Stomach smooth muscle (tissue), 2 donors: ENCODE results near the gene CYTH1.

Source experiments
- H3K27ac ChIP-seq: one replicate; pipeline ENCODE4 v1.7.0; 2013; ENCODE audit warnings: mild to moderate bottlenecking, low read length, inconsistent platforms
- H3K27me3 ChIP-seq, 2 donors: one replicate each; pipeline ENCODE4 v1.7.0; 2013; ENCODE audit warnings: low read length in 2 of 2; ENCODE audit not compliant: insufficient read depth in 2 of 2, control insufficient read depth in 1 of 2
- H3K36me3 ChIP-seq, 2 donors: one replicate each; pipeline ENCODE4 v1.7.0; 2013; ENCODE audit warnings: low read length in 2 of 2; ENCODE audit not compliant: control insufficient read depth in 2 of 2, insufficient read depth in 2 of 2
- H3K4me1 ChIP-seq: one replicate; pipeline ENCODE4 v1.7.0; 2013; ENCODE audit warnings: low read length; ENCODE audit not compliant: control insufficient read depth, insufficient read depth
- H3K4me3 ChIP-seq, 2 donors: one replicate each; pipeline ENCODE4 v1.7.0; 2013; ENCODE audit warnings: low read length in 2 of 2
- H3K9ac ChIP-seq, 2 donors: one replicate each; pipeline ENCODE4 v1.7.0; 2013; ENCODE audit warnings: low read length in 2 of 2, mild to moderate bottlenecking in 1 of 2
- H3K9me3 ChIP-seq, 2 donors: one replicate each; pipeline ENCODE4 v1.7.0; 2013; ENCODE audit warnings: low read length in 2 of 2; ENCODE audit not compliant: control insufficient read depth in 2 of 2
- donor health status: healthy.
- donor health status: Pancreatic carcinoma.

Gene CYTH1

DNA sequence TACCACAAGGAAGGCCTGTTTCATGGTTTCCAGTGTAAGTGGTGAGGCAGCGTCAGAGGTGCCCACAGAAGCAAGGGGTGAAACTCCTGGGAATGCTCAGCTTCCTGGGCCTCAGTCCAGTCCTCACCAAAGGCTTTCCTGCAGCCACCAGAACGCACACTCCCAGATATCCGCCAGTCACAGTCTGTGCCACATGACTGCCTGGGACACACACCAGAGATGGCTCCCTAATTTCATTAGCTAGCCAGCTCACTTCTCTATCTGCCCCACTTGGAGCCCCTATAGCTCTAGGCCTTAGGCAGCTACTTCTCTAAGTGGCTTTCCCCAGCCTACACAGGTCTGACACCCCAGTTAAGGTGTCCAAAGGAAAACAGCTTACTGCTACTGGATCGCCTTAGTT lies 77.0 kb downstream of the CYTH1 start:
- Histone ChIP-seq H3K27me3 (no peaks in the 10 kb centered on the region), H3K9ac (no peak overlapping the region), H3K4me1 (peaks cover 31% of the 10 kb centered on the region), H3K9me3 (no peaks in the 10 kb centered on the region), H3K36me3 (peaks cover 11 to 19% of the 10 kb centered on the region in 2 donors), H3K27ac (peak overlapping the region; percentile 6), H3K4me3 (no peak overlapping the region)

DNA sequence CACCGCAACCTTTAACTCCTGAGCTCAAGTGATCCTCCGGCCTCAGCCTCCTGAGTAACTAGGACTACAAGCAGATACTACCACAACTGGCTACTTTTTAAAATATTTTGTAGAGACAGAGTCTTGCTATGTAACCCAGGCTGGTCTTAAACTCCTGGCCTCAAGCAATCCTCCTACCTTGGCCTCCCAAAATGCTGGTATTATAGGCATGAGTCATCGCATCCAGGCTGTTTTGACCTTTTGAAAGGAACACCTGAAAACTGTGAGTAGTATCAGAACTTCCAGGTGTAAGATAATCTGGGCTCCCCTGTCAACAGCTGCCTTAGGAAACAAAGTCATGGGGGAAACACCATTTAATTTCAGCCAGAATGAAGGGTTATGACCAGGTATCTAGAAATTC lies 77.5 kb downstream of the CYTH1 start:
- no peak overlapping the region for H3K4me3 ChIP-seq
- H3K9ac ChIP-seq, result no peak overlapping the region
- H3K27me3 ChIP-seq, result no peaks in the 10 kb centered on the region
- peaks cover 16 to 20% of the 10 kb centered on the region in 2 donors for H3K36me3 ChIP-seq
- H3K9me3 ChIP-seq, result no peaks in the 10 kb centered on the region
- peak overlapping the region; percentile 6 for H3K27ac ChIP-seq
- peaks cover 26% of the 10 kb centered on the region for H3K4me1 ChIP-seq

DNA sequence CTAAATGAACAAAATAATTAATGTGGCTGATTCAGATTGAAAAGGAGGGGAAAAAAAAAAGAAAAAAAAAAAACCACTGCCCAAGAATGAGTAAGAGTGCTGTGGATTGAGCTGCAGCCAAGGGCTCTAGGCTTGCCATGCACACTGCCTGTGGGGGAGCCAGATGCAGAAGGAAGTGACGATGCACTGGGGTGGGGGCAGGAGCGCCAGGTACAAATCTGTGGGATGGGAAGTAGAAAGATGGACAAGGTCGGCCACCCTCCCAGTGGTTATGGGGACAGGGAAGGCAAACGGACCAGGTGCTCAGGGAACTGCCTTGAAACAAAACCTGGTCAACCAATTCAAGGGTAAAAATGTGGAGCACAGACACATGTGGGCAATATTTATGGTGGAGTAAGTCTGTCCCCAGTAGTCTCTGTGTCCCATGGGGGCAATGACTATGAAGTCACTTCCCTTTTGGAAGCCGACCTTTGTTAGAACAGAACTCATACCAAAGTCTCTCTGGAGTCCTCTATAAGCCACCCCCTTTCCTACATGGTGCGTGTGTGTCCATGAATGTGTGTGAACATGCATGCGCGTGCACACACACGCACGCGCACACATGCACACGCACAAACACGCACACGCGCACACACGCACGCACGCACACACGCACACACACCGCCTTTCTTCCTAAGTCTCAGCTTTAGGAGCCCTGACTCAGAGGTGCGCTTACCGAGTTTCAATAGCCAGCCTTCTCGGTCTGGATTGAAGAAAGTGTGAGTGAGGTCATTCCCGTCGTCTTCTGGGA lies 84.3 kb downstream of the CYTH1 start:
- no peak overlapping the region for H3K4me3 ChIP-seq
- no peak overlapping the region for H3K27ac ChIP-seq
- H3K27me3 ChIP-seq, result no peaks in the 10 kb centered on the region
- no peaks in the 10 kb centered on the region for H3K9me3 ChIP-seq
- H3K4me1 ChIP-seq, result no peaks in the 10 kb centered on the region
- H3K36me3 ChIP-seq, result peaks cover 41 to 48% of the 10 kb centered on the region in 2 donors
- H3K9ac ChIP-seq, result no peak overlapping the region

DNA sequence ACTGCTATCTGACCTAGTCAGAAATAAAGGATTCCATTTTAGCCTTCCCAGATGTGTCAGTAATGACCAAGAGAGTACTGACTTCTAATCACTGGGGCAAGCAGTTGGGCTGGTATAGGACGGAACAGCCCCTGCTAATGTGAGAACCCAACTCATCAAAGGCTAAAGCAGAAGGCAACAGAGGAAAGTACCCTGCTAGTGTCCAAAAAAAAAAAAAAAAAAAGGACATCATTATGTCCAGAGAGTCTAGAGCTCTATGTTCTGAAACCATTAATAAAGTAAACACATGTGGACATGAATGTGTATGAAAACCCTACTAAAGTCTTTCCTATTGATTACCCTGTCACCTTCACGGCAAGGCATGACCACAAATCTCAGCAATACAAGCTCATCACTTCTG lies 85.0 kb downstream of the CYTH1 start:
- H3K36me3 ChIP-seq, result peaks cover 44 to 54% of the 10 kb centered on the region in 2 donors
- H3K27me3 ChIP-seq, result no peaks in the 10 kb centered on the region
- H3K9ac ChIP-seq, result no peak overlapping the region

DNA sequence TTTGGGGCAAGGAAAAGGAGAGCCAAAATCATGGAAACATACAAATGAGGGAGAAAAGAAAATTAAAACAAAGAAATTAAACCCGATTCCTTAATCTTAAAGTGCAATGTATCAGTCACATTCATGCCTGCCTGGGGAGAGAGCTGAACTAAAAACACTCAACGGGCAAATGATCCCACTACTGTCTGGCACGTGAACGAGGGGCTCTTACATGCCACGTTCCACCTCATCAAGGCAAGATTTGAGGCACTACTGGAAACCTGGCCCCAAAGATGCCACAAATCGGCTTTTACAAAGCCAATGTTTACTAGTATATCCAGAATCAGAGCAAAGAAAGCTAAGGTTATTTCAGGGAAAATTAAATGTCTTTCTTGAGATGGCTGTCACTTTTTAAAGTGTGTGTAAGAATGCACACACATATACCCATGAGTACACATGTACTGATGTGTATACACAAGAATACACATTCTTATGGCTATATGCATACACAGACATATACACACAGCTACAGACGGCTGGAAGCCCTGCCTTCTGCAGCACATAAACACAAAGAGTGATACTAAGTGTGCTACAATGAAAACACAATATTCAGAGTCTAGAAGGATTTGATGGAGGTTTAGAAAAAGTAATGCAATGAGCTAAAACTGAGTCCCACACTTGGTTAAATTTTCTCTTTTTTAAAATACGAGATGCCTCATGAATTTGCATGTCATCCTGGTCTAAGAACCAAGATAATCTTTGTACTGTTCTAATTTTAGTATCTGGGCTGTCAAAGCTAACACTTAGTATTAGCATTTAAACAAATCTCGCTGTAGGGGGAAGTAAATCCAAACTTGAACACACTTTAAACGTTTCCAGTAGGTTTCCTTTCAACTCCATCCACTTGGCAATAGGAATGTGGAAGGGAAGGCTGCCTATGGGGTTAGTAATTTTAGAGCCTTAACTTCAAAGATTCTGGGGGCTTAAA lies 85.8 kb downstream of the CYTH1 start:
- Histone ChIP-seq H3K9ac (no peak overlapping the region), H3K4me3 (no peak overlapping the region), H3K36me3 (peaks cover 38 to 53% of the 10 kb centered on the region in 2 donors), H3K9me3 (no peaks in the 10 kb centered on the region), H3K27ac (no peak overlapping the region), H3K27me3 (no peaks in the 10 kb centered on the region), H3K4me1 (no peaks in the 10 kb centered on the region)

More for the DNA sequence above, 85.0 kb downstream of the CYTH1 start:
- H3K4me3 ChIP-seq, result no peak overlapping the region
- no peak overlapping the region for H3K27ac ChIP-seq
- no peaks in the 10 kb centered on the region for H3K9me3 ChIP-seq
- no peaks in the 10 kb centered on the region for H3K4me1 ChIP-seq

DNA sequence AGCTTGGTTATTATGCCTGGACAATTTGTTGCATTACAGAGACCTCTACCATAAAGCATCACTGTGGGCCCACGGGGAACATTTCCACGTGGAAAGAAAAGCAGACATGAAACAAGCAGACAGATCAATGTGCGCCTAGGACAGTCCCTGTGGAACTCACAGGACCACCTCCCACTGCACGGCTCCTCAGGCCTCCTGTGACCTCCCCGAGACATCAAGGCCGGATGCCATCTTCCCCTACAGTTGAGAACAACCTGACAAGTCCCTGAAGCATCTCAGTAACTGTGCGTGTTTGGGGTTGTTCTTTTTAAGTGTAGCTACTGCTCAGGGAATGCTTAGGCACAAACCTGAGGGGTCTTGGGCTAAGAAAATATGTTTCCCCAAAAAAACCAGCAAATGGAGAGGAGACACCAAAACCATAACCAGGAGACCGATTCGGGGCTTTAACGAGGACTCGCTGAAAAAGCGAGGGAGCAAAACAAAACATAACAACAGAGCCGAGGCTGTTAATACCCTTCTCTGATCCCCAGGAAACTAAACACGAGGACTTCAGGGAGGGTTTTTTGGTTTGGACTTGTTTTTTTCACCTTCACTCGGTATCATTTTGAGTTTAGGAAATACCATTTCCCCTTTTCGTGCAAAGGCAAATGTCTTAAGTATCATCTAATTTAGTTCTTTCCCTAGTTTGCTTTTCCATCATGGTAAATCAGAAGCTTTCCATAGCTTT lies 87.1 kb downstream of the CYTH1 start:
- Histone ChIP-seq H3K27ac (no peak overlapping the region), H3K9ac (no peak overlapping the region), H3K9me3 (no peaks in the 10 kb centered on the region), H3K4me1 (no peaks in the 10 kb centered on the region), H3K4me3 (no peak overlapping the region), H3K36me3 (peaks cover 32 to 50% of the 10 kb centered on the region in 2 donors), H3K27me3 (no peaks in the 10 kb centered on the region)

DNA sequence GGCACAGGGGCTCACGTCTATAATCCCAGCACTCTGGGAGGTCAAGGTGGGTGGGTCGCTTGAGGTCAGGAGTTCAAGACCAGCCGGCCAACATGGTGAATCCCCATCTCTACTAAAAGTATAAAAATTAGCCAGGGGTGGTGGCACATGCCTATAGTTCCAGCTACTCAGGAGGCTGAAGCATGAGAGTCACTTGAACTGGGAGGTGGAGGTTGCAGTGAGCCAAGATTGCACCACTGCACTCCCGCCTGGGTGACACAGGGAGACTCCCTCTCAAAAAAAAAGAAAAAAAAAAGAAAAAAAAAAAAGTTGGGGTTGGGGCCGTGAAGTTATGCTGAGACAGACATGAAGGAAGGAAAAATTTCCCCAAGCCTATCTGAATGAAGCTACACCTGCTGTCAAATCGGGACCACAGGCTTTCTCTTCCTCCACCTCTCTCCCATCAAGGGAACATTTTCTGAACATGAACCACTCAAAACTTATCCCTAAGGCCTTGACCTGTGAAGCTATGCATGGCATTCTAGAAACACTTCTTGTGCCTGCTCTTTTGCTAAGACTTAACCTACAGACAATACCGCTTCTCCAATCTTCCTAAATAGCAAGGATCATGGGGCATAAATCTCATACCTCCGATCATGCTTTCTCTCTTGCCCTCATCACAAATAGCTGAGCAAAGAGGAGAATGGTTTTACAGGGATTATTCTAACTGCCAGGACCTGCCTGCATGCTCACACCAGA lies 88.6 kb downstream of the CYTH1 start:
- Histone ChIP-seq H3K36me3 (peaks cover 34 to 48% of the 10 kb centered on the region in 2 donors), H3K27ac (no peak overlapping the region)

DNA sequence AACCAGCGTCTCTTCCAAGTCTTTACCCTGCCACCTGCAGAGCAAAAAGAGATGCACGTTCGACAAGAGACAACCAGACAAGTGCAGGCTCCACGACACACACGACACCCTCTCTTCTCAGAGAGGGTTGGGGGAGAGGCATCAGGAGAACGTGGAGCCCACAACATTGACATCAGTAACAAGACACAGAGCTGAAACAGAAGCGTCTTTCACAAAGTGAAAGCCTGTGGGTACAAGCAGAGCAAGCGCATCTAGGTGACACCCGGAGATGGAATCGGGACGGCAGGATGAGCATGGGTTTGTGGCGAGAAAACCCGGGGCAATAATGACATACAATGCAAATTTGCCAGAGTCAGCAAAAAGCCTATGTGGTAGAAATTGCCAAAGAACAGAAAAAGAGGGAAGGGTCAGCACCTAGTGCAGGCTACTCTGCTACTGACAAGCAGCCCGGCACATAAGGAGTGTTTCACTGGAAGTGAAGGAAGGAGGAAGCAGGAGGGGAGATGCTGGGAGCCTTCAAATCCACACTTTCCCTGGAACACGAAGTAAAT lies 89.5 kb downstream of the CYTH1 start:
- Histone ChIP-seq H3K36me3 (peaks cover 35 to 47% of the 10 kb centered on the region in 2 donors), H3K9me3 (no peaks in the 10 kb centered on the region), H3K4me3 (no peak overlapping the region), H3K27ac (no peak overlapping the region), H3K27me3 (no peaks in the 10 kb centered on the region), H3K4me1 (no peaks in the 10 kb centered on the region), H3K9ac (no peak overlapping the region)

More for the DNA sequence above, 88.6 kb downstream of the CYTH1 start:
- Histone ChIP-seq H3K4me3 (no peak overlapping the region), H3K9me3 (no peaks in the 10 kb centered on the region), H3K4me1 (no peaks in the 10 kb centered on the region), H3K9ac (no peak overlapping the region), H3K27me3 (no peaks in the 10 kb centered on the region)

DNA sequence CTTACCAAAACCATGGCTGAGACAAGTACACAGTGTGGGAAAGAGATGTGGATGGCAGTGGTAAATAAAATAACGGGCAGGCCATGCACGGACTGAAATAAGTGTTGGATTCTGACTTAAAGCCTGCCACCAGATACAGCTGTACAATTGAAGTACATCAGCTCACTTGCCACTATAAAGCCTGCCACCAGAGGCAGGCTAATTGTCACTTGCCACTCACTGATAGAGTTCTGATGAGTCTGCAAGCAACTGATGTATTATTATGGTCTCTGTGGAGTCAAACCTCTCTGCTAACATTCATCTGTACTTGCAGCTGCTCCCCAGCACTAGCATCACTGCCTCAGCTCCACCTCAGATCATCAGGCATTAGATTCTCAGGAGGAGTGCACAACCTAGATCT lies 93.0 kb downstream of the CYTH1 start:
- Histone ChIP-seq H3K9me3 (no peaks in the 10 kb centered on the region), H3K4me1 (no peaks in the 10 kb centered on the region), H3K9ac (no peak overlapping the region), H3K27ac (no peak overlapping the region), H3K27me3 (no peaks in the 10 kb centered on the region), H3K36me3 (peaks cover 36 to 37% of the 10 kb centered on the region in 2 donors), H3K4me3 (no peak overlapping the region)
